ENCODE measurements around the gene CASS4. TPM values are rescaled to one million over a fixed set of nuclear protein-coding genes. Genes with fewer than 3 reads are reported as not detected.

Gene CASS4
- total and polyA plus RNA-seq, 4 donors: 0.26 to 1.6 (median 1.1) TPM

DNA sequence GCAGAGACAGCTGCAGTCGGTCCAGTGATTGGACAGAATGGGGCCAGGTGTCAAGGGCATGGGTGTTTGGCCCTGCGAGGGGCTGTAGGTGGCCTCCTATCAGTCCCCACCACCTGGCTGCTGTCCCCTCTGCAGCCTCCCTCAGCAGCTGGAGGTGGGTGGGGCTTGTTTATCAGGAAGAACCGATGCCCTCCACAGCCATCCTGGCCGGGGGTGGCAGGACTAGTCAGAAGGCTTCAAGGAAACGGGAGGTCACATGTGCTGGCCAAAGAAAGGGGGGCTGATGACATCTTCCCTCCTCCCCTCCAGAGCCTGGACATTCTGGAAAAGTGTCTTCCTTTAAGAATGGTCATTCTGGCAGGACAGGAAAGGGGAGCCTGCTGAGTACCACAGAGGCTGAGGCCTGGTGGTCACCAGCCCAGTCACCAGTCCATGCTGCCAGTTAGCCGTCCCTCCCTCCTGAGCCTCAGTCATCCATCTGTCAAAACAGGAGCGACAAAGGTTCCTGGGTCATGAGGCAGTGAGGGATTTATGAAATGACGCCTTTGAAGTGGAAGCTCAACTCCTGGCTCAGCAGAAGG, 49.1 kb upstream of the CASS4 start:
- peaks cover 3 to 23% (median 16%) of the 10 kb centered on the region in 4 donors for H3K36me3 ChIP-seq (ENCODE audit: control insufficient read depth in 4 of 4, insufficient read depth in 3 of 4, low read depth in 1 of 4, low read length in 3 of 4)
- H3K27ac ChIP-seq (ENCODE audit: low read depth in 1 of 2, low read length in 2 of 2): no peak overlapping the region
- H3K27me3 ChIP-seq (ENCODE audit: control insufficient read depth in 4 of 4, insufficient read depth in 4 of 4, low read length in 3 of 4): no peaks in the 10 kb centered on the region
- H3K9ac ChIP-seq (ENCODE audit: low read depth in 1 of 2, low read length in 2 of 2): no peak overlapping the region
- no peaks in the 10 kb centered on the region for H3K9me3 ChIP-seq (ENCODE audit: control insufficient read depth in 4 of 4, low read length in 3 of 4)
- H3K4me3 ChIP-seq (ENCODE audit: low read depth in 1 of 3, low read length in 3 of 3): no peak overlapping the region
- TF ChIP-seq, protein P1, sequence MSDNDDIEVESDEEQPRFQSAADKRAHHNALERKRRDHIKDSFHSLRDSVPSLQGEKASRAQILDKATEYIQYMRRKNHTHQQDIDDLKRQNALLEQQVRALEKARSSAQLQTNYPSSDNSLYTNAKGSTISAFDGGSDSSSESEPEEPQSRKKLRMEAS (IDR thresholded peaks at IDR 0.05): no peak
- no peak for TF ChIP-seq NR2F2 (IDR thresholded peaks at IDR 0.05)
- TF ChIP-seq EGR1 (IDR thresholded peaks at IDR 0.05; ENCODE audit: low read depth in 2 of 2): no peak
- TF ChIP-seq, protein P2, sequence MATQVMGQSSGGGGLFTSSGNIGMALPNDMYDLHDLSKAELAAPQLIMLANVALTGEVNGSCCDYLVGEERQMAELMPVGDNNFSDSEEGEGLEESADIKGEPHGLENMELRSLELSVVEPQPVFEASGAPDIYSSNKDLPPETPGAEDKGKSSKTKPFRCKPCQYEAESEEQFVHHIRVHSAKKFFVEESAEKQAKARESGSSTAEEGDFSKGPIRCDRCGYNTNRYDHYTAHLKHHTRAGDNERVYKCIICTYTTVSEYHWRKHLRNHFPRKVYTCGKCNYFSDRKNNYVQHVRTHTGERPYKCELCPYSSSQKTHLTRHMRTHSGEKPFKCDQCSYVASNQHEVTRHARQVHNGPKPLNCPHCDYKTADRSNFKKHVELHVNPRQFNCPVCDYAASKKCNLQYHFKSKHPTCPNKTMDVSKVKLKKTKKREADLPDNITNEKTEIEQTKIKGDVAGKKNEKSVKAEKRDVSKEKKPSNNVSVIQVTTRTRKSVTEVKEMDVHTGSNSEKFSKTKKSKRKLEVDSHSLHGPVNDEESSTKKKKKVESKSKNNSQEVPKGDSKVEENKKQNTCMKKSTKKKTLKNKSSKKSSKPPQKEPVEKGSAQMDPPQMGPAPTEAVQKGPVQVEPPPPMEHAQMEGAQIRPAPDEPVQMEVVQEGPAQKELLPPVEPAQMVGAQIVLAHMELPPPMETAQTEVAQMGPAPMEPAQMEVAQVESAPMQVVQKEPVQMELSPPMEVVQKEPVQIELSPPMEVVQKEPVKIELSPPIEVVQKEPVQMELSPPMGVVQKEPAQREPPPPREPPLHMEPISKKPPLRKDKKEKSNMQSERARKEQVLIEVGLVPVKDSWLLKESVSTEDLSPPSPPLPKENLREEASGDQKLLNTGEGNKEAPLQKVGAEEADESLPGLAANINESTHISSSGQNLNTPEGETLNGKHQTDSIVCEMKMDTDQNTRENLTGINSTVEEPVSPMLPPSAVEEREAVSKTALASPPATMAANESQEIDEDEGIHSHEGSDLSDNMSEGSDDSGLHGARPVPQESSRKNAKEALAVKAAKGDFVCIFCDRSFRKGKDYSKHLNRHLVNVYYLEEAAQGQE (IDR thresholded peaks at IDR 0.05): no peak
- no peak for TF ChIP-seq JUND (IDR thresholded peaks at IDR 0.05)
- TF ChIP-seq, protein P3, sequence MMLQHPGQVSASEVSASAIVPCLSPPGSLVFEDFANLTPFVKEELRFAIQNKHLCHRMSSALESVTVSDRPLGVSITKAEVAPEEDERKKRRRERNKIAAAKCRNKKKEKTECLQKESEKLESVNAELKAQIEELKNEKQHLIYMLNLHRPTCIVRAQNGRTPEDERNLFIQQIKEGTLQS (IDR thresholded peaks at IDR 0.05): no peak
- no peak for TF ChIP-seq TAF1 (conservative IDR thresholded peaks at IDR 0.05)
- no peak for TF ChIP-seq HNF4A (conservative IDR thresholded peaks at IDR 0.05)
- no peak for TF ChIP-seq RAD21 (IDR thresholded peaks at IDR 0.05)
- TF ChIP-seq FOXA1 (IDR thresholded peaks at IDR 0.05): no peak
- TF ChIP-seq HNF4G (IDR thresholded peaks at IDR 0.05): no peak
- TF ChIP-seq, protein P4, sequence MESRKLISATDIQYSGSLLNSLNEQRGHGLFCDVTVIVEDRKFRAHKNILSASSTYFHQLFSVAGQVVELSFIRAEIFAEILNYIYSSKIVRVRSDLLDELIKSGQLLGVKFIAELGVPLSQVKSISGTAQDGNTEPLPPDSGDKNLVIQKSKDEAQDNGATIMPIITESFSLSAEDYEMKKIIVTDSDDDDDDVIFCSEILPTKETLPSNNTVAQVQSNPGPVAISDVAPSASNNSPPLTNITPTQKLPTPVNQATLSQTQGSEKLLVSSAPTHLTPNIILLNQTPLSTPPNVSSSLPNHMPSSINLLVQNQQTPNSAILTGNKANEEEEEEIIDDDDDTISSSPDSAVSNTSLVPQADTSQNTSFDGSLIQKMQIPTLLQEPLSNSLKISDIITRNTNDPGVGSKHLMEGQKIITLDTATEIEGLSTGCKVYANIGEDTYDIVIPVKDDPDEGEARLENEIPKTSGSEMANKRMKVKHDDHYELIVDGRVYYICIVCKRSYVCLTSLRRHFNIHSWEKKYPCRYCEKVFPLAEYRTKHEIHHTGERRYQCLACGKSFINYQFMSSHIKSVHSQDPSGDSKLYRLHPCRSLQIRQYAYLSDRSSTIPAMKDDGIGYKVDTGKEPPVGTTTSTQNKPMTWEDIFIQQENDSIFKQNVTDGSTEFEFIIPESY (IDR thresholded peaks at IDR 0.05): no peak
- no peak for TF ChIP-seq SP1 (IDR thresholded peaks at IDR 0.05)
- no peak for TF ChIP-seq FOXA2 (IDR thresholded peaks at IDR 0.05)
- TF ChIP-seq YY1 (IDR thresholded peaks at IDR 0.05): no peak
- TF ChIP-seq RXRA (IDR thresholded peaks at IDR 0.05): no peak
- 63% methylated on average over 8 of the region's 8 CpGs for WGBS
- peak; percentile 89 for DNase-seq (ENCODE audit: low spot score)
- peaks cover 8 to 18% (median 11%) of the 10 kb centered on the region in 4 donors for H3K4me1 ChIP-seq (ENCODE audit: control insufficient read depth in 4 of 4, insufficient read depth in 4 of 4, low read length in 3 of 4)

DNA sequence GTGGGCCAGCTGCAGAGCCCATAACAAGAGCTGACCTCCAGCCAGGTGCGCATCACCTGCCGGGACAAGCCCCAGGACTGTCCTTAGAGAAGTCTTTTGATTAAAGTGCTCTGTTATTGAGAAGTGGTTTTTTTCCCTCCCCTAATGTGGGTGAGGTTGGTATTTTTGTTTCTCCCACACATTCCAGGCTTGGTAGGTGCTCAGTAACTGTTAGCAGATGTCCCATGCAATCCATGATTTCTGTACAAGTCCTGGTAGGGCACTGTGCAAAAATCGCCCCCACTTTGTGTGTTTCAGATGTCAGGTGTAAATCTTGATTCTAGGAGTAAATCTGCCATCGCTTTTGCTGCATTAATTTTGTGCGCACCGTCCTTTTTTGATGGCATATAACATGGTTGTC, 48.6 kb upstream of the CASS4 start:
- DNase-seq (ENCODE audit: low spot score): no peak
- Histone ChIP-seq H3K4me3 (ENCODE audit: low read depth in 1 of 3, low read length in 3 of 3) (no peak overlapping the region), H3K4me1 (ENCODE audit: control insufficient read depth in 4 of 4, insufficient read depth in 4 of 4, low read length in 3 of 4) (peaks cover 8 to 18% (median 11%) of the 10 kb centered on the region in 4 donors), H3K9me3 (ENCODE audit: control insufficient read depth in 4 of 4, low read length in 3 of 4) (no peaks in the 10 kb centered on the region), H3K36me3 (ENCODE audit: control insufficient read depth in 4 of 4, insufficient read depth in 3 of 4, low read depth in 1 of 4, low read length in 3 of 4) (peaks cover 3 to 25% (median 17%) of the 10 kb centered on the region in 4 donors), H3K27me3 (ENCODE audit: control insufficient read depth in 4 of 4, insufficient read depth in 4 of 4, low read length in 3 of 4) (no peaks in the 10 kb centered on the region), H3K9ac (ENCODE audit: low read depth in 1 of 2, low read length in 2 of 2) (no peak overlapping the region), H3K27ac (ENCODE audit: low read depth in 1 of 2, low read length in 2 of 2) (no peak overlapping the region)
- TF ChIP-seq, protein P3 (IDR thresholded peaks at IDR 0.05): no peak
- TF ChIP-seq FOXA2 (IDR thresholded peaks at IDR 0.05) (no peak), GABPA (IDR thresholded peaks at IDR 0.05 in 1 of 2, conservative IDR thresholded peaks at IDR 0.05 in 1 of 2) (no peak), SP1 (IDR thresholded peaks at IDR 0.05) (no peak), HNF4A (conservative IDR thresholded peaks at IDR 0.05) (no peak), RAD21 (IDR thresholded peaks at IDR 0.05) (no peak), EGR1 (IDR thresholded peaks at IDR 0.05; ENCODE audit: low read depth in 2 of 2) (no peak), JUND (IDR thresholded peaks at IDR 0.05) (no peak), TAF1 (conservative IDR thresholded peaks at IDR 0.05) (no peak), NR2F2 (IDR thresholded peaks at IDR 0.05) (no peak)
- TF ChIP-seq, protein P1 (IDR thresholded peaks at IDR 0.05): no peak
- TF ChIP-seq, protein P2 (IDR thresholded peaks at IDR 0.05): no peak
- TF ChIP-seq, protein P5, sequence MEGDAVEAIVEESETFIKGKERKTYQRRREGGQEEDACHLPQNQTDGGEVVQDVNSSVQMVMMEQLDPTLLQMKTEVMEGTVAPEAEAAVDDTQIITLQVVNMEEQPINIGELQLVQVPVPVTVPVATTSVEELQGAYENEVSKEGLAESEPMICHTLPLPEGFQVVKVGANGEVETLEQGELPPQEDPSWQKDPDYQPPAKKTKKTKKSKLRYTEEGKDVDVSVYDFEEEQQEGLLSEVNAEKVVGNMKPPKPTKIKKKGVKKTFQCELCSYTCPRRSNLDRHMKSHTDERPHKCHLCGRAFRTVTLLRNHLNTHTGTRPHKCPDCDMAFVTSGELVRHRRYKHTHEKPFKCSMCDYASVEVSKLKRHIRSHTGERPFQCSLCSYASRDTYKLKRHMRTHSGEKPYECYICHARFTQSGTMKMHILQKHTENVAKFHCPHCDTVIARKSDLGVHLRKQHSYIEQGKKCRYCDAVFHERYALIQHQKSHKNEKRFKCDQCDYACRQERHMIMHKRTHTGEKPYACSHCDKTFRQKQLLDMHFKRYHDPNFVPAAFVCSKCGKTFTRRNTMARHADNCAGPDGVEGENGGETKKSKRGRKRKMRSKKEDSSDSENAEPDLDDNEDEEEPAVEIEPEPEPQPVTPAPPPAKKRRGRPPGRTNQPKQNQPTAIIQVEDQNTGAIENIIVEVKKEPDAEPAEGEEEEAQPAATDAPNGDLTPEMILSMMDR (IDR thresholded peaks at IDR 0.05; ENCODE audit: low read depth, low read length, missing input control): no peak
- 94% methylated on average over 6 of the region's 6 CpGs for WGBS
